HG03139 (cell line): ENCODE measurements around the gene BSCL2.
"Not testable (repeated sequence)": the region's sequence is repeated elsewhere in the genome, so short reads cannot be mapped to it uniquely, and the experiment has no call there.

Source experiments
- ATAC-seq: cut with Tn5 transposase; IDR thresholded peaks from one replicate; pipeline ENCODE4 v1.9.1; 2021; ENCODE audit not compliant: unreplicated experiment

BSCL2 gene

GRCh38 chr11:62719302-62719978 is 12.2 kb upstream of the BSCL2 start:
- ATAC-seq: no peak

GRCh38 chr11:62716816-62717215 is 9.6 kb upstream of the BSCL2 start:
- no peak for ATAC-seq

GRCh38 chr11:62716206-62716605 is 9.0 kb upstream of the BSCL2 start:
- ATAC-seq: no peak

- no peak for ATAC-seq
These were observed 8.2 kb upstream of the BSCL2 start for GRCh38 chr11:62715150-62716130.

- no peak for ATAC-seq
These were observed 6.1 kb upstream of the BSCL2 start for GRCh38 chr11:62713343-62713742.

GRCh38 chr11:62712861-62713260 is 5.6 kb upstream of the BSCL2 start:
- no peak for ATAC-seq

GRCh38 chr11:62712276-62712812 is 5.1 kb upstream of the BSCL2 start:
- ATAC-seq: no peak

- ATAC-seq: no peak
These were observed 2.7 kb upstream of the BSCL2 start for GRCh38 chr11:62710001-62710345.

GRCh38 chr11:62709247-62710000 is 2.2 kb upstream of the BSCL2 start:
- ATAC-seq: peak; percentile 57

GRCh38 chr11:62708793-62709192 is 1.6 kb upstream of the BSCL2 start:
- no peak for ATAC-seq

- ATAC-seq: no peak
These were observed 1.2 kb upstream of the BSCL2 start for GRCh38 chr11:62708392-62708791.

GRCh38 chr11:62706850-62707247 is 375 bp downstream of the BSCL2 start:
- ATAC-seq: no peak

- ATAC-seq: peak; percentile 57
These were observed 1.1 kb downstream of the BSCL2 start for GRCh38 chr11:62705880-62706849.

GRCh38 chr11:62705413-62705812 is 1.8 kb downstream of the BSCL2 start:
- no peak for ATAC-seq

GRCh38 chr11:62703921-62704320 is 3.3 kb downstream of the BSCL2 start:
- ATAC-seq: not testable (repeated sequence)

GRCh38 chr11:62702246-62702645 is 5.0 kb downstream of the BSCL2 start:
- ATAC-seq: no peak

- no peak for ATAC-seq
These were observed 12.6 kb downstream of the BSCL2 start for GRCh38 chr11:62694455-62695167.

GRCh38 chr11:62693624-62694023 is 13.6 kb downstream of the BSCL2 start:
- not testable (repeated sequence) for ATAC-seq

GRCh38 chr11:62689421-62690183 is 17.6 kb downstream of the BSCL2 start, which contains the start of gene LRRN4CL:
TSS of gene LRRN4CL (minus strand) at chr11:62689530. CDS start at chr11:62688508, 1,022 bp downstream.
- no peak for ATAC-seq
